ENCODE data around the gene BACH2. TPM values are rescaled to one million over a fixed set of nuclear protein-coding genes. Genes with fewer than 3 reads are reported as not detected.

Gene BACH2
- total and polyA plus RNA-seq, 2 donors (not counting 1 experiment from before 2014, with no cell fraction given), result 2.2 to 2.6 TPM

DNA sequence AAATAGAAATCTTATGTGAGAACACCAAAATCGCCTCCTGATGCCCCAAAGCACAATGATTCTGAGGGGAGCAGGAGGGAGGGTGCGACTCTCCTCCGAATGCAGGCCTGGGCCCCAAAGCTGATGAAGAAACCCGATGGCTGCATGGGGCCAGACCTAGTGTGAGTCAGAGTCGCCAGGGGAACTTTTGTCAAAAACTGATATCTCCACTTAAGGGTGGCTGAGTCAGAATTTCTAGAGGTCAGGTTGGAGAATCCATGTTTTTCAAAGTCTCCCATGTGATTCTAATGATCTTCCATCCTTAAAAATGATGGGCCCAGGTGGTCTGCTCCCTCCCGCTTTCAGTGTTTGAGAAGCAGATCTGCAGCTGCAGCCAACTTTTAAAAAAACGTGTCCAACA, 172.8 kb downstream of the BACH2 start:
- Histone ChIP-seq H3K4me1 (ENCODE audit: control insufficient read depth, extremely low read depth, insufficient read depth, low read length) (peaks cover 4% of the 10 kb centered on the region), H3K36me3 (ENCODE audit: control insufficient read depth, insufficient read depth, low read length) (no peaks in the 10 kb centered on the region), H3K9ac (ENCODE audit: insufficient read depth, low read length) (no peak overlapping the region), H2AFZ (ENCODE audit: low read length) (no peak overlapping the region), H4K20me1 (ENCODE audit: control insufficient read depth, extremely low read depth, insufficient read depth, low read length) (no peaks in the 10 kb centered on the region), H3K27me3 (ENCODE audit: control insufficient read depth, insufficient read depth, low read length) (no peaks in the 10 kb centered on the region), H3K4me3 (replicated peaks in 1 of 4; ENCODE audit: control extremely low read depth in 1 of 4, insufficient read depth in 1 of 4, low read depth in 3 of 4, low read length in 4 of 4) (no peak overlapping the region), H3K4me2 (ENCODE audit: extremely low read depth, insufficient read depth, low read length) (no peak overlapping the region), H3K79me2 (ENCODE audit: control insufficient read depth, insufficient read depth, low read length) (no peaks in the 10 kb centered on the region), H3K9me3 (ENCODE audit: control insufficient read depth, insufficient read depth, low read depth, low read length) (no peaks in the 10 kb centered on the region), H3K27ac (ENCODE audit: insufficient read depth, low read length) (no peak overlapping the region)
- TF ChIP-seq, protein P1, sequence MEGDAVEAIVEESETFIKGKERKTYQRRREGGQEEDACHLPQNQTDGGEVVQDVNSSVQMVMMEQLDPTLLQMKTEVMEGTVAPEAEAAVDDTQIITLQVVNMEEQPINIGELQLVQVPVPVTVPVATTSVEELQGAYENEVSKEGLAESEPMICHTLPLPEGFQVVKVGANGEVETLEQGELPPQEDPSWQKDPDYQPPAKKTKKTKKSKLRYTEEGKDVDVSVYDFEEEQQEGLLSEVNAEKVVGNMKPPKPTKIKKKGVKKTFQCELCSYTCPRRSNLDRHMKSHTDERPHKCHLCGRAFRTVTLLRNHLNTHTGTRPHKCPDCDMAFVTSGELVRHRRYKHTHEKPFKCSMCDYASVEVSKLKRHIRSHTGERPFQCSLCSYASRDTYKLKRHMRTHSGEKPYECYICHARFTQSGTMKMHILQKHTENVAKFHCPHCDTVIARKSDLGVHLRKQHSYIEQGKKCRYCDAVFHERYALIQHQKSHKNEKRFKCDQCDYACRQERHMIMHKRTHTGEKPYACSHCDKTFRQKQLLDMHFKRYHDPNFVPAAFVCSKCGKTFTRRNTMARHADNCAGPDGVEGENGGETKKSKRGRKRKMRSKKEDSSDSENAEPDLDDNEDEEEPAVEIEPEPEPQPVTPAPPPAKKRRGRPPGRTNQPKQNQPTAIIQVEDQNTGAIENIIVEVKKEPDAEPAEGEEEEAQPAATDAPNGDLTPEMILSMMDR (conservative IDR thresholded peaks at IDR 0.05 in 1 of 2, IDR thresholded peaks at IDR 0.05 in 1 of 2; ENCODE audit: low read depth in 1 of 2, low read length in 2 of 2), result no peak
- TF ChIP-seq EZH2 (IDR thresholded peaks at IDR 0.05; ENCODE audit: low read length, missing control alignments), result no peak
- DNase-seq (ENCODE audit: low read depth in 2 of 2), result peak; percentile 41 to 70

DNA sequence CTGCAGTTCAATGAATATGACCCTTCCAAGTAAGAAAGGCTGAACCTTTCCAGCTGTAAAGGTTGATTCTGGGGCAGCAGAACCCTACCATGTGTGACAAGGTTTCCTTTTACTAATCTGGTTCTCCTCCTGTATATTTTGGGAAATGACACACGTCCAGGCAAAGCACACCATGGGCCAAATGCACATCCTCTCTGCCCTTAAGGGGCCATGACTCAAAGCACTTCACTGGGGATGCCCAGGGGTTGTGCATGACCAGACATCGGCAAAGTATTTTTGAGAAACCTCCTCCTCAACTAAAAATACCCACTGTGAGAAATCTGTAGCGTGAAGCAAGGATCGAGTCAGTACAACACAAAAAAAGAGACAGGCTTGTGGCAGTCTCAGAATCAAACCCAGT, 174.7 kb downstream of the BACH2 start:
- no peak overlapping the region for H3K9ac ChIP-seq (ENCODE audit: insufficient read depth, low read length)
- TF ChIP-seq, protein P1 (conservative IDR thresholded peaks at IDR 0.05 in 1 of 2, IDR thresholded peaks at IDR 0.05 in 1 of 2; ENCODE audit: low read depth in 1 of 2, low read length in 2 of 2), result no peak
- H3K4me3 ChIP-seq (replicated peaks in 1 of 4; ENCODE audit: control extremely low read depth in 1 of 4, insufficient read depth in 1 of 4, low read depth in 3 of 4, low read length in 4 of 4), result no peak overlapping the region
- no peak overlapping the region for H3K4me2 ChIP-seq (ENCODE audit: extremely low read depth, insufficient read depth, low read length)
- H4K20me1 ChIP-seq (ENCODE audit: control insufficient read depth, extremely low read depth, insufficient read depth, low read length), result no peaks in the 10 kb centered on the region
- DNase-seq (ENCODE audit: low read depth in 2 of 2), result peak in 1 of 2 donors; percentile 68
- no peaks in the 10 kb centered on the region for H3K79me2 ChIP-seq (ENCODE audit: control insufficient read depth, insufficient read depth, low read length)
- no peaks in the 10 kb centered on the region for H3K36me3 ChIP-seq (ENCODE audit: control insufficient read depth, insufficient read depth, low read length)
- no peaks in the 10 kb centered on the region for H3K9me3 ChIP-seq (ENCODE audit: control insufficient read depth, insufficient read depth, low read depth, low read length)
- H3K27ac ChIP-seq (ENCODE audit: insufficient read depth, low read length), result no peak overlapping the region
- peaks cover 4% of the 10 kb centered on the region for H3K4me1 ChIP-seq (ENCODE audit: control insufficient read depth, extremely low read depth, insufficient read depth, low read length)
- no peaks in the 10 kb centered on the region for H3K27me3 ChIP-seq (ENCODE audit: control insufficient read depth, insufficient read depth, low read length)
- no peak overlapping the region for H2AFZ ChIP-seq (ENCODE audit: low read length)

DNA sequence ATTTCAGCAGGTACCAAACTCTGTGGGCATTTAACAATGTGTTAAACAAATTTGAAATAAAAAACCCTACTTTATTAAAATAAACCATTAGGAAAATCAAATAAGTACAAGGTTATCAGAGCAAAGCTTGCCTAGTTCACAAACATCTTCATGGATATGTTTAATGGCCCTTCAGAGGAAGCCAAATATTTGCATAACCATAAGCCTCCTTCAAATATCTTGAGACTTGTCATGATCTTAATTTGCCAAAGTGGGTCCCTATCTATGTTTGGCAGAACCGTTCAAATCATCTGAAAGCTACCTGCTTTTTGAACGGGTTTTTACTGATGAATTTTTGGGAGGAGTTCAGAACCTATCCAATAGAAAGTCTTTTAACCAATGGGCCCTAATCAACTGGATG, 176.3 kb downstream of the BACH2 start:
- H3K4me3 ChIP-seq (replicated peaks in 1 of 4; ENCODE audit: control extremely low read depth in 1 of 4, insufficient read depth in 1 of 4, low read depth in 3 of 4, low read length in 4 of 4), result no peak overlapping the region
- no peak overlapping the region for H3K9ac ChIP-seq (ENCODE audit: insufficient read depth, low read length)
- TF ChIP-seq EZH2 (IDR thresholded peaks at IDR 0.05; ENCODE audit: low read length, missing control alignments), result no peak
- TF ChIP-seq, protein P1 (conservative IDR thresholded peaks at IDR 0.05 in 1 of 2, IDR thresholded peaks at IDR 0.05 in 1 of 2; ENCODE audit: low read depth in 1 of 2, low read length in 2 of 2), result no peak
- H4K20me1 ChIP-seq (ENCODE audit: control insufficient read depth, extremely low read depth, insufficient read depth, low read length), result no peaks in the 10 kb centered on the region
- no peak overlapping the region for H2AFZ ChIP-seq (ENCODE audit: low read length)
- H3K27me3 ChIP-seq (ENCODE audit: control insufficient read depth, insufficient read depth, low read length), result no peaks in the 10 kb centered on the region
- H3K4me1 ChIP-seq (ENCODE audit: control insufficient read depth, extremely low read depth, insufficient read depth, low read length), result peaks cover 3% of the 10 kb centered on the region
- no peak overlapping the region for H3K27ac ChIP-seq (ENCODE audit: insufficient read depth, low read length)
- no peaks in the 10 kb centered on the region for H3K36me3 ChIP-seq (ENCODE audit: control insufficient read depth, insufficient read depth, low read length)
- H3K4me2 ChIP-seq (ENCODE audit: extremely low read depth, insufficient read depth, low read length), result no peak overlapping the region
- no peaks in the 10 kb centered on the region for H3K9me3 ChIP-seq (ENCODE audit: control insufficient read depth, insufficient read depth, low read depth, low read length)
- H3K79me2 ChIP-seq (ENCODE audit: control insufficient read depth, insufficient read depth, low read length), result no peaks in the 10 kb centered on the region
- no peak for DNase-seq (ENCODE audit: low read depth in 2 of 2)

All from fibroblast of lung (primary cell).